Measurements from ENCODE around the gene FYB1.

DNA sequence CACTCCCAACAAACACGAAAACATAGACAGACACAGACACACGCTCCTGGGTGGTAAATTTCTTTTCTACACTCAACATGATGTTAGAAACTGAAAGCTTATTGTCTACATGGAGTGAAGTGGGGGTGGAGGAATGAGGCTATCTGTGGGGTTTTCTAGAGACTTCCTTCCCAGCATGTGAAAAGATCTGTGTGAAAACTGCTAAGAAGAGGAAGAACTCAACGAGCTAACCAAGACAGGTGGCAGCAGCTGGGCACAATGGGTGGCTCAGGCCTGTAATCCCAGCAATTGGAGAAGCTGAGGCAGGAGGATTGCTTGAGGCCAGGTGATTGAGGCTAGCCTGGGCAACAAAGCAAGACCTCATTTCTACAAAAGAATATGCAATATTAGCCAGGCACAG is 7.6 kb downstream of the FYB1 start:
- TF ChIP-seq, protein P1, sequence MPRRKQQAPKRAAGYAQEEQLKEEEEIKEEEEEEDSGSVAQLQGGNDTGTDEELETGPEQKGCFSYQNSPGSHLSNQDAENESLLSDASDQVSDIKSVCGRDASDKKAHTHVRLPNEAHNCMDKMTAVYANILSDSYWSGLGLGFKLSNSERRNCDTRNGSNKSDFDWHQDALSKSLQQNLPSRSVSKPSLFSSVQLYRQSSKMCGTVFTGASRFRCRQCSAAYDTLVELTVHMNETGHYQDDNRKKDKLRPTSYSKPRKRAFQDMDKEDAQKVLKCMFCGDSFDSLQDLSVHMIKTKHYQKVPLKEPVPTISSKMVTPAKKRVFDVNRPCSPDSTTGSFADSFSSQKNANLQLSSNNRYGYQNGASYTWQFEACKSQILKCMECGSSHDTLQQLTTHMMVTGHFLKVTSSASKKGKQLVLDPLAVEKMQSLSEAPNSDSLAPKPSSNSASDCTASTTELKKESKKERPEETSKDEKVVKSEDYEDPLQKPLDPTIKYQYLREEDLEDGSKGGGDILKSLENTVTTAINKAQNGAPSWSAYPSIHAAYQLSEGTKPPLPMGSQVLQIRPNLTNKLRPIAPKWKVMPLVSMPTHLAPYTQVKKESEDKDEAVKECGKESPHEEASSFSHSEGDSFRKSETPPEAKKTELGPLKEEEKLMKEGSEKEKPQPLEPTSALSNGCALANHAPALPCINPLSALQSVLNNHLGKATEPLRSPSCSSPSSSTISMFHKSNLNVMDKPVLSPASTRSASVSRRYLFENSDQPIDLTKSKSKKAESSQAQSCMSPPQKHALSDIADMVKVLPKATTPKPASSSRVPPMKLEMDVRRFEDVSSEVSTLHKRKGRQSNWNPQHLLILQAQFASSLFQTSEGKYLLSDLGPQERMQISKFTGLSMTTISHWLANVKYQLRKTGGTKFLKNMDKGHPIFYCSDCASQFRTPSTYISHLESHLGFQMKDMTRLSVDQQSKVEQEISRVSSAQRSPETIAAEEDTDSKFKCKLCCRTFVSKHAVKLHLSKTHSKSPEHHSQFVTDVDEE (CRISPR knock-in tag; IDR thresholded peaks at IDR 0.05) = no peak
- TF ChIP-seq ESRRG (CRISPR knock-in tag; IDR thresholded peaks at IDR 0.05) = no peak
